AG08396 (cell line): ENCODE results near the gene JARID2.
A peak's percentile ranks its signal among the peaks of the same experiment; 100 is the strongest.

Experiments used
- DNase-seq: peaks from one replicate; pipeline ENCODE4 v3.0.0; 2012; ENCODE audit warnings: low spot score, mixed read lengths

JARID2 gene

GRCh38 chr6:15264902-15265761 is 19.3 kb downstream of the JARID2 start:
- DNase-seq = no peak

GRCh38 chr6:15265787-15266186 is 19.9 kb downstream of the JARID2 start:
- DNase-seq = no peak

- DNase-seq = no peak
These were observed 20.6 kb downstream of the JARID2 start for GRCh38 chr6:15266423-15266996.

DNA sequence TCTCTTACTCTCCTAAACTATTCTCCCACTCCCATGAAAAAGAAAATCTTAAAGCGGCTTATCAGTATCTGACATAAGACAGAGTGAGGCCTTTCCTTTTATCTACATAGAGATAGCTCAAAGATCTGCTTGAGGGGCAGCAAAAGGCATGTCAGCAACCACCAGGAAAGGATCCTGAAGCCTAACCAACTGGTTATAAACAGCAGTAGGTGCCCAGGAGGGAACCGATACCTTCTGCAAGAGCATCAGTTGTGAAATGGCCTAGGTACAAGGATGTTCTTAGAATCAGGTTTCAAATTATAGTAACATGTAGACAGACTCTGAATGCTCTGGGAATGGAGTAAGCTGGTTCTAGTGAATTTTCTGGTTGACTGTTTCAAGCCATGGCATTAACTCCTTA is 21.4 kb downstream of the JARID2 start:
- DNase-seq = no peak

DNA sequence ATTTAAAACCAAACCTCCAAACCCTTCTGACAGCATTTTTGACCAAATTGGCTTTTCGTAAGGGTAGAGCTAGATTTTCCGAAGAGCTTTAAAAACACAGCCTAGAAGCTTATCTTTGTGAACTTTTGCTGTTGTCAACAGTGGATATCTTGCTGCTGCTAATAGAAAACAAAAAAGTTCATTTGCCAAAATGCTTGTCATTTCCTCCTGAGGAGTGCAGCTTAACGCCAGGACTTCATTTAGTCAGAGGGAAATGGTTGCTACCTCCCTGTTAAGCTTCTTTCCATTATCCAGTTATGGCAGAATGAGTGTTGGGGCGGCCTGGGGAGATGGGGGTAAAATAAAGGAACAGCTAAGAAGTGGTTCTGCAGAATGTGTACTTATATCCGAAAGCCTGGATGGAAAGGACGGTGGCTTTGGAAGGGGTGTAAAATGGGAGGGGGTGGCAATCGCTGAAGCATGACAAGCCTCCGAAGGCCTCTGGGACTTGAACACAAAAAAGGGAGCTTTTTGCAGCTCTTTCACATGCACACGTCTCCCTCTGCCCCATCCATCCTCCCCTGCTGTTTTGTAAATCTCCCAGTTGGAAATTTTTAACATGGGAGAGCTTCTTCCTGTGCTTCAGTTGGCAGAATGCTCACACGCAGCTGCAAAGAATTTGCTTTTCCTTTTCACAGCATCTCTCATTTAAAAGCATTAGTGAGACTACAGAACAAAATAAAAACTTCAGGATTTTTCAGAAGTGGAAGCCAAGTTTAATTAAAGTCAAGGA is 22.5 kb downstream of the JARID2 start:
- DNase-seq = no peak

DNA sequence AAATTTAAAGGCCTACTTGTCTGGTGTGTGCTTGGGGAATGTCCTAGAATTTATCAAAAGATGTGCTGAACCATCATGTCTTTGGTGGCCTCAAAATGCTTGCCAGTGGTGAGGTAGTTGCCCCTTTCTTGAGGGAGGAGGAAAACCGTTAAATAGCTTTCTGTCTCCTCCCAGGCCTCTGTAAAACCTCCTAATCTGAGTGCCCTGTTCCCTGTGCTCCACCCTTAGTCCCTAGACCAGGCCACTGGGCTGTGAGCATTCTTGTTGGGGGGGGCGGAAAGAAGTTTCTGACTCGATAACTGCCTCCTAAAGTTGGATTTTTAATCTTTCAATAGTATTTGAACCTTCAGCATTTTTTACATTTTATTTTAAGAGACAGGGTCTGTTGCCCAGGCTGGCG is 23.1 kb downstream of the JARID2 start:
- no peak for DNase-seq

DNA sequence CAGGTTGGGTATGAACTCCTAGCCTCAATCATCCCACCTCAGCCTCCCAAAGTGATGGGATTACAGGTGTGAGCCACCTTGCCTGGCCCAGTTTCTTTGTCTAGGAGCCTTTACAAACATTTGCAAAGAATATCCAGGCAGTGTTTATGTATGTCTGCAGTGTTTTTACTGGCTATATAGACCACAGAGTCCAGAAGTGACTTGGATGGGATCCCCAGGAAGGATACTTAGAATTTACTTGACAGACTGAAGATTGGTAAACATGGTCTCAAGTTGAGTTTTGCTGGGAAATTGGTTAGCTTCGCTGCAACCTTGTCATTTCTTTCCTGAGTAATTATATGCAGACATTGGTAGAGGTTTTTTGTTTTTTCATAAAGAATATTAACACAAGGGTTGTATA is 23.8 kb downstream of the JARID2 start:
- DNase-seq = no peak

GRCh38 chr6:15270402-15270801 is 24.5 kb downstream of the JARID2 start:
- DNase-seq = no peak

DNA sequence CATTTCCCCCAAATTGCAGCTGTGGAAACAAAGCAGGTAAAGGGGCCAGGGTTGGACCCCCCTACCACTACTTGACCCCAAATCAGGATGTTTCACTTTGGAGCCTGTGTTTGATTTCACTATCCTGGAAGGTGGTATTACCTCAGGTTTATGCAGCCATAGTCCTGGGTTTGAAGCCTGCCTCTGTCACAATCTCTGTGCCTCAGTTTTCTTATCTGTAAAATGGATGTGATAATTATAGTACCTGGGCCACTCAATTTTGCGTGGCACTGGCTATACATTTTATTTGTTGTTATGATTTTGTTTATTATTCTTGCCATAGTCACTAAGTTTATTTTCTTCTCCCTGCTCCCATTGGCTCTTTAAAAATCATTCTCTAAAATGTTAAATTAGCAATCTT is 26.7 kb downstream of the JARID2 start:
- no peak for DNase-seq

DNA sequence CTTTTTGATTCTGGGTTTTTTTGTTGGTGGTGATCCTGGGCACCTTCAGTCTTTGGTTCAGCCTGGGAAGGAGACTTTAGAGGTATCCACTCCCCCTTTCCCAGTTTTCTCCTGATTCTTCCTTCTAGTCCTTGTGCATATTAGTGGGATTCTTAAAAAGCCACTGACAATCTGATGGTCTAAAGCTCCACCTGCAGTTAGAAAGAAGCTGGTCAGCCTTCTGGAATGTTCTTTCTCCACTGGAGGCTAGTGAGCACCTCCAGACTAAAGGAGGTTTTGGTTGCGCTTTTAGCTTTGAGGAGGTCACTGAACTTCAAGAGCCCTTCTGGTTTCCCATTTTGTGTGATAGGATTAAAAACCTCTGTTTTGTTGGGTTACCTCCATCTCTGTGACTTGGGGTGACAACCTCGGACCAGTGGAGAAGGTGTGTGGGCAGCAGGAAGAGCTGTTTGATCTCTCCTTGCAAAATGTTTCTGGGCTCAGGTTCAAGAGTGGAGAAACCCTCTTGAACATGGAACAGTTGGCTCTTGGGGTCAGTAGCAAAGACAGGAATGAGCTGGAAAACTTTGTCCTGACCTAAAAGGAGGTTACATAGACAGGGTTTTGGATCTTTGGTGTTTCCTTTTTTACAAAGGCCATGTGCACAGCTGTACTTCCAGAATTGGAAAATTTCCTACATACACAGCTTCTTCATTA is 29.0 kb downstream of the JARID2 start:
- no peak for DNase-seq

DNA sequence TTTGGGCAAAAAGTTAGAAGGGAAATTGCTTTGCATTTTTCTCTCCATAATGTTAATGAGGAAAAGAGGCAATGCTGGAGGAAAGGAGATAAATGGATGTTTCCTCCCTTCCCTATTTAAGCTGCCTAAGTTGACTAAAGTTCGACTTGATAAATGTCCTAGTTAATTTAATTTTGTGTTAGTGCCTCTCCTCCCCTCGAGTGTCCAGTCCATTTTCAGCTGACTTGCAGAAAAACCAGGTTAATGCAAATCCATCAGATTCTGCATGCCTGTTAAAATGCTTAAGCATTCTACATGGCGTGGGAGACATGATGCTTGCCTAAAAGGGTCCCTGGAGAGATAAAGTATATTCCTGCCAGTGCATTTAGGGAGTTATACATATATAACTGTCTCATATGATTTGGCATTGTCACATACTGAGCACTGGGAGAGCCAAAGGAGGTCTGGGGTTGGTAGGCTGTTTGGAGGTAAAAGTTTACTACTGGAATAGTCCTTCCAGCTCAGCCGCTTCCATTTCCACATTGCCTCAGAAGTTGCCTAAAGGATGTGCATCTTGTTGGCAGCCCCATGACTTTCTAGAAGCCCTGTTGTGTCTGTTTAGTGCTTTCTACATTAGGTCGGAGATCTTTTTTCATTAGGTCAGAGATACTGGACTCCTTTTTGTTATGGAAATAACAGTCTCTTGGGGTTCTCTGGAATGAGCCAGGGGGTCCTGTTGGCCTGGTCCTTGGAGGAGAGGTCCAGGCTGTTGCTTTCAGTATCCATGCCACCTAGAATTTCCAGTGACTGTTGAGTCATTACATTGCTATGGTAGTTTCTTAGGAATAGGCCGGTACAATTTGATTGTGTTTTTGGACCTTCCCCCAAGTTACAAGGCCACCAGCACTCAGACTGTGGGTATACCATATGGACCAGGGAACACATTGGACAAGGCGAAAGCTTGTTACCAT is 30.4 kb downstream of the JARID2 start:
- no peak for DNase-seq

DNA sequence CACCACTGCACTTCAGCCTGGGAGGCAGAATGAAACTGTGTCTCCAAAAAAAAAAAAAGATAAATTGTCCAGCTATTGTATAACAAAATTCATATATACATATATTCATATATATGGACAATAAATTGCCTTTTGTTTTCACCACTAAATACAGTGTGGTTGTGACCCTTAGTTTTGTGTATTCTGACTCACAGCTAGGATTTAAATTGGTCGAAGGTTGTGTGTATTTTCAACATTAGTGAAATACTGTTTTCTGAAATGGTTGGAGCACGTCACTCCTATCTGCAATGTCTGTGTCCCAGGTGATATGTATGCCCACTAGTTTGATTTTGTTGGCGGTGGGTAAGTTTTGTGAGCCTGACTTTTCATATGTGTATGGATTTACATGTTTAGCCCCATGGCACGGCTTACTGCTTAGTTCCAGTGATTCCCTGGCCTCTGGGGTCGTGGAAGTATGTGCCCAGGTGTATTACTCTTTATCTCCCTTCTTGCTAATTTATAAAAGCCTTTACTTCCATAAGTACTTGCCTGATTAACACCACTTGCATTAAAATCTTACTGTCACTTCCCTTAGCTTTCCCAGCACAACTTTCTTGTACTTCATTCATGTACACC is 33.3 kb downstream of the JARID2 start:
- DNase-seq = no peak

DNA sequence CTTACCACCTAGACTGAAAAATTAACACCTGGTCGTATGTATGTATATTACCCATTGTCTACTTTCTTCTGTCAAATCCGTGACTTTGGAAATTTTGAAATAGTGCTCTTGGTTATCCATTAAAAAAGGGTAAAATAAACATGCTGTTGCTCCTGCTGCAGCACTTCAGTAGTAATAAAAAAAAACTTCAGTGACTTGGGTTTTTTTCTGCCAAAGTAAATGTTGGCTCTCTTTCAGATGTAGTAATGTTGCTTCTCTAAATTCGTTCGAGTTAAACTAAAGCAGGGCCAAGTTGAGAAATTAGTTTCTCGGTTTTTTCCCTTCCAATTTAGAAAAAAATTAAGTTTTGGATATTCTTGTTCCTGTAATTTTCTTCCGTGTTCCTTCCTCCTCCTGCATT is 34.2 kb downstream of the JARID2 start:
- peak; percentile 13 for DNase-seq

DNA sequence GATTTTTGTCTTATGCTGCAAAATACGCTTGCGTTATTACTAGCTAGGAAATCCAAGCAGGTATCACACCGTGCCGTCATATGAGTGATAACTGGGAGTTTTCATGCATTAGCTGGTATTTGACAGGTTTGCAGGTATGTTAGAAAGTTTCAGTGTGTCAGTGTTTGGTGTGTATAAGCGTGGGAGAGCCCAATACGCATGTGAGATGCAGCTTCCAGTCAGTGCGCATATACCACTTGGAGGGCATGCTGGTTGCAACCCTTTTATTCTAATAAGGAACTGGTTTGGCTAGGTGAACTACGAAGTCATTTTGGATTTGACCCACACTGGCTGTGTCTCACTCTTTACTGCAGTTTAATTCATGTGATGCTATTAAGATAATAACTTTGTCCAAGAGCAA is 35.1 kb downstream of the JARID2 start:
- no peak for DNase-seq

- no peak for DNase-seq
These were observed 36.5 kb downstream of the JARID2 start for GRCh38 chr6:15282334-15282733.

DNA sequence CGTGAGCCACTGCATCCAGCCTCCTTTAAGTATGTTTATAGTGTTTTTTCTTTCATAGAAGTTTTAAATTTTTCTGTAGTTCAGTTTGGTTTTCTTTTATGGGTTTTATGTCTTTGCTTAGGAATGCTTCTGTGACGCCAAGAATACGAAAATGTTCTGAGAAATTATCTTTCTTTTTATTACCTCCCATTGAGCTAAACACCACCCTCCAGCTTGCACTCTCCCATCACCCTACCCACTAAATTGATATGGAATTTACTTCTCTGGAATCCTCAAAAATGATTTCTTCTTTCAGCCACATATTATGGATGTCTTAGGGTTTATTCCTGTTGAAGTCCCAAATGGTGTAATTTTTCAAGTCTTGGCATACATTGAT is 38.1 kb downstream of the JARID2 start:
- DNase-seq = no peak

GRCh38 chr6:15284743-15285142 is 38.9 kb downstream of the JARID2 start:
- DNase-seq = peak; percentile 12

GRCh38 chr6:15285682-15286294 is 39.9 kb downstream of the JARID2 start:
- DNase-seq = no peak

GRCh38 chr6:15287670-15288375 is 42.0 kb downstream of the JARID2 start:
- no peak for DNase-seq

- DNase-seq = no peak
These were observed 43.0 kb downstream of the JARID2 start for GRCh38 chr6:15288856-15289255.
